Measurements from ENCODE around the gene BMS1. TPM values are rescaled to one million over a fixed set of nuclear protein-coding genes. Genes with fewer than 3 reads are reported as not detected.

The BMS1 gene
- total and polyA plus RNA-seq, 11 donors, result 6.7 to 17.1 (median 13.8) TPM

- ATAC-seq (no peak), DNase-seq (peak in 1 of 5 donors; percentile 4)
- WGBS, 4 donors, result 86 to 90% (median 88%) methylated on average over 9 of the region's 9 CpGs
- peaks cover 0 to 28% (median 0%) of the 10 kb centered on the region in 9 donors for H3K27me3 ChIP-seq
- H3K9me3 ChIP-seq, result no peaks in the 10 kb centered on the region
- TF ChIP-seq, protein P1, sequence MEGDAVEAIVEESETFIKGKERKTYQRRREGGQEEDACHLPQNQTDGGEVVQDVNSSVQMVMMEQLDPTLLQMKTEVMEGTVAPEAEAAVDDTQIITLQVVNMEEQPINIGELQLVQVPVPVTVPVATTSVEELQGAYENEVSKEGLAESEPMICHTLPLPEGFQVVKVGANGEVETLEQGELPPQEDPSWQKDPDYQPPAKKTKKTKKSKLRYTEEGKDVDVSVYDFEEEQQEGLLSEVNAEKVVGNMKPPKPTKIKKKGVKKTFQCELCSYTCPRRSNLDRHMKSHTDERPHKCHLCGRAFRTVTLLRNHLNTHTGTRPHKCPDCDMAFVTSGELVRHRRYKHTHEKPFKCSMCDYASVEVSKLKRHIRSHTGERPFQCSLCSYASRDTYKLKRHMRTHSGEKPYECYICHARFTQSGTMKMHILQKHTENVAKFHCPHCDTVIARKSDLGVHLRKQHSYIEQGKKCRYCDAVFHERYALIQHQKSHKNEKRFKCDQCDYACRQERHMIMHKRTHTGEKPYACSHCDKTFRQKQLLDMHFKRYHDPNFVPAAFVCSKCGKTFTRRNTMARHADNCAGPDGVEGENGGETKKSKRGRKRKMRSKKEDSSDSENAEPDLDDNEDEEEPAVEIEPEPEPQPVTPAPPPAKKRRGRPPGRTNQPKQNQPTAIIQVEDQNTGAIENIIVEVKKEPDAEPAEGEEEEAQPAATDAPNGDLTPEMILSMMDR (IDR thresholded peaks at IDR 0.05), result no peak
- intact Hi-C loops (cut with DNase I), result loop anchor here in 1 of 10 donors (10.0 kb wide), 1 partner anchor 68 kb away; no protein-coding TSS in a partner anchor
- H3K27ac ChIP-seq, result no peak overlapping the region
- peaks cover 0 to 13% (median 5%) of the 10 kb centered on the region in 12 donors for H3K4me1 ChIP-seq
- no peak overlapping the region for H3K4me3 ChIP-seq
- no peaks in the 10 kb centered on the region for H3K36me3 ChIP-seq
Observed at GRCh38 chr10:42876476-42876875, 93.9 kb downstream of the BMS1 start.

- peaks cover 0 to 8% (median 2%) of the 10 kb centered on the region in 12 donors for H3K4me1 ChIP-seq
- no peak overlapping the region for H3K4me3 ChIP-seq
- ATAC-seq (no peak), DNase-seq (peak in 2 of 5 donors; percentile 7 to 24)
- TF ChIP-seq, protein P1 (IDR thresholded peaks at IDR 0.05), result no peak
- TF ChIP-seq POLR2A (IDR thresholded peaks at IDR 0.05), result no peak
- no peak overlapping the region for H3K27ac ChIP-seq
- no peaks in the 10 kb centered on the region for H3K36me3 ChIP-seq
- peaks cover 0 to 28% (median 0%) of the 10 kb centered on the region in 9 donors for H3K27me3 ChIP-seq
- intact Hi-C loops (cut with DNase I), result loop anchor here in 1 of 10 donors (10.0 kb wide), 1 partner anchor 68 kb away; no protein-coding TSS in a partner anchor
- WGBS, 4 donors, result 88 to 91% (median 91%) methylated on average over 4 to 6 of the region's 6 CpGs
- H3K9me3 ChIP-seq, result peaks cover 0 to 4% (median 0%) of the 10 kb centered on the region in 12 donors
Observed at GRCh38 chr10:42876945-42877344, 94.3 kb downstream of the BMS1 start.

GRCh38 chr10:42877496-42878030 lies 95.0 kb downstream of the BMS1 start:
- WGBS, 4 donors, result 75 to 100% (median 78%) methylated on average over 2 to 4 of the region's 4 CpGs
- Histone ChIP-seq H3K9me3 (peaks cover 0 to 10% (median 5%) of the 10 kb centered on the region in 12 donors), H3K27ac (no peak overlapping the region), H3K36me3 (no peaks in the 10 kb centered on the region), H3K27me3 (peaks cover 0 to 28% (median 0%) of the 10 kb centered on the region in 9 donors), H3K4me3 (no peak overlapping the region), H3K4me1 (peaks cover 0 to 6% (median 0%) of the 10 kb centered on the region in 12 donors)
- TF ChIP-seq POLR2A (IDR thresholded peaks at IDR 0.05), result no peak
- TF ChIP-seq, protein P1 (IDR thresholded peaks at IDR 0.05), result no peak
- intact Hi-C loops (cut with DNase I), result loop anchor here in 1 of 10 donors (10.0 kb wide), 1 partner anchor 67 kb away; no protein-coding TSS in a partner anchor
- ATAC-seq (no peak), DNase-seq (peak in 1 of 5 donors; percentile 6)

- TF ChIP-seq, protein P1 (IDR thresholded peaks at IDR 0.05), result no peak
- no peak for TF ChIP-seq POLR2A (IDR thresholded peaks at IDR 0.05)
- ATAC-seq, result no peak
- Histone ChIP-seq H3K27me3 (peaks cover 0 to 28% (median 0%) of the 10 kb centered on the region in 9 donors), H3K4me3 (no peak overlapping the region), H3K36me3 (no peaks in the 10 kb centered on the region), H3K9me3 (peaks cover 0 to 15% (median 7%) of the 10 kb centered on the region in 12 donors), H3K4me1 (peaks cover 0 to 6% (median 0%) of the 10 kb centered on the region in 12 donors), H3K27ac (no peak overlapping the region)
- intact Hi-C loops (cut with DNase I), result loop anchor here in 1 of 10 donors (10.0 kb wide), 1 partner anchor 67 kb away; no protein-coding TSS in a partner anchor
- WGBS, 4 donors, result 87 to 96% (median 91%) methylated on average over 10 to 13 of the region's 13 CpGs
- DNase-seq, result no peak
Observed at GRCh38 chr10:42878134-42878820, 95.7 kb downstream of the BMS1 start.
